ENCODE data around the gene RTP3.
"Not testable (repeated sequence)": the region's sequence is repeated elsewhere in the genome, so short reads cannot be mapped to it uniquely, and the experiment has no call there.

RTP3 gene

DNA sequence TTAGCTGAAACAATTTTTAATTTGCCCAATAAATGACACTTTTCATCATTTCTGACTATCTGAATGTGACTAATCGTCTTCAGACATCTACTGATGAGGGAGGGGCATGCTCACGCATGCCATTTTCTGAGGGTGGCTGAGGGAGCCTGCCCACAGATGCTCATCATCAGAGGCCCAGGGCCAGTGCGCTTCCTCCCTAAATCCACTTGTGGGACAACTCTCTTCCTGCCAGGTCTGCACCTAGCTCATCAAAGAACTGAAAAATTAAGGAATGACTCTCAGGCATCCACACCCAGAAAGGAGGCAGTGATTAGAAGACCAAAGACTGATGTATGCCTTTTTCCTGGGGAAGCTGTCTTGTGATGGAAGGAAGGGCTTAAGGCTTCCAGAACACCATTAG, 22.8 kb downstream of the RTP3 start:
- DNase-seq: no peak

GRCh38 chr3:46521096-46521495, 23.3 kb downstream of the RTP3 start:
- DNase-seq: no peak

DNA sequence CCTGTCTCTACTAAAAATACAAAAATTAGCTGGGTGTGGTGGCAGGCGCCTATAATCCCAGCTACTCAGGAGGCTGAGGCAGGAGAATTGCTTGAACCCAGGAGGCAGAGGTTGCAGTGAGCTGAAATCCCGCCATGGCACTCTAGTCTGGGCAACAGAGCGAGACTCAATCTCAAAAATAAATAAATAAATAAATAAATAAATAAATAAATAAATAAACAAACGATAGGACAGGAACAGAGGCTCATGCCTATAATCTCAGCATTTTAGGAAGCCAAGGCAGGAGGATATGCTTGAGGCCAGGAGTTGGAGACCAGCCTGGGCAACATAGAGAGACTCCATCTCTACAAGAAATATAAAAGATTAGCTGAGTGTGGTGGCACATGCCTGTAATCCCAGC, 24.4 kb downstream of the RTP3 start:
- DNase-seq: not testable (repeated sequence)

GRCh38 chr3:46523556-46523955, 25.8 kb downstream of the RTP3 start:
- no peak for DNase-seq

DNA sequence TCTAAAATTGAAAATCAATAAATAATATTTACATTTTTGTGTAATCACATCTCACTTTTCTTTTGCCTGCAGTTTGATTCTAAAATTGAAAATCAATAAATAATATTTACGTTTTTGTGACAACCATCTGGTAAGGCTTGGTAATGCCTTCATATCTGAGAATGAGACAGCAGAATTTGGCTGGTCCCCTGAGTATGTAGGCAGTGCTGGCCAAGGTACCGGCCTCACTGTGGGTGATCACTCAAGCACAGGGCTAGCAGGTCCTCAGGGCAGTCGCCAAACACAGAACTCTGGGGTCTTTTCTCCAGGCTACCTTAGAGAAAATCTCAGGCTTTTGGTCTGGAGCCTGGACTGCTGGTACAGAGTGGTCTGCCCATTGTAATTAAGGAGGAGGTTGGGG, 26.2 kb downstream of the RTP3 start:
- DNase-seq: no peak

DNA sequence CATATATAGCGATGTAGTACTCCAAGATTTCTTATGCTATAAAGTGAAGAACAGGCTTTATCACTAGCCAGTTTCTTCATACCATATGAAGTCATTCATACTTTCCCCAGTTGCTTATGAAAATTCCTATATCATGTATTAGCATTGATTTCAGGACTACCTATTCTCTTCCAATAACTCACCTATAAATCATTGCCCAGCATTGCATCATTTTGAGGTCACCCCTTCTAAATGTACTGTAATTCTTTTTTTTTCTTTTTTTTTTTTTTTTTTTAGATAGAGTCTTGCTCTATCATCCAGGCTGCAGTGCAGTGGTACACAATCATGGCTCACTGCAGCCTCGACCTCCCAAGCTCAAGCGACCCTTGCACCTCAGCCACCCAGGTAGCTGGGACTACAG, 27.1 kb downstream of the RTP3 start:
- DNase-seq: no peak

- no peak for DNase-seq
Observed at GRCh38 chr3:46527239-46527638, 29.5 kb downstream of the RTP3 start.

DNA sequence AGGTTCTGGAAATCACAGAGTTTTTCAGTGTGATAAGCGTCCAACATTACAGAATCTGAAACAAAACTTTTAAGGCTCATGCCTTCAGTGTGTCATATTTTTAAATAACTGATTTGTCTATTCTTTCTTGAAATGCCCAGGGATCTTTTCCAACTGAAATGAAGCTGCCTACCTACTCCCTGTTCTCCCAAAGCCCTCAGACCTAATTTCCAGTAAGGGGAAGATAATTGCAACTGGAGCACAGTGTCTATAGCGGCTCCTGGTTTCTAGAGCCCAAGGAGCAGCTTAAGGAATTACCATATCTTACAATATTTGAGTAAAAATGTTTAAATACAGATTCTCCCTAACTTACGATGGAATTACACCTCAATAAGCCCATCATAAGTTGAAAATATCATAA, 35.3 kb downstream of the RTP3 start:
- no peak for DNase-seq

GRCh38 chr3:46535746-46536145, 38.0 kb downstream of the RTP3 start:
- DNase-seq: no peak

- no peak for DNase-seq
Observed at GRCh38 chr3:46536758-46537157, 39.0 kb downstream of the RTP3 start.

DNA sequence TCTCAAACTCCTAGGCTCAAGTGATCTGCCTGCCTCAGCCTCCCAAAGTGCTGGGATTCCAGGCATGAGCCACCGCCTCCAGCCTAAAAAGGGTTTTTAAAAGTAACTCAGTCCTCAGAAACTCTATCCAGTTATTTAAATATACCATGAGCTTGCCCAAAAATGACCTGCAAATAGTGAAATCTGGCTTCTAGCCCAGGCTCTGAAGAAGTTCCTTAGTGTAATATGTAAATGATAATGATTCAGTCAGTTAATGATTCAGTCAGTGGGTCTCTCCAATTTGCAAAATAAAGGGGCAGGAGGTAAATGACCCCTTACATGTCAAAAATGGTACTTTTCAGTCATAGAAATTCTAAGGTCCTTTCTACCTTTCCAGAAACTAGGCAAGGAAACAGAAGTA, 39.5 kb downstream of the RTP3 start:
- no peak for DNase-seq

DNA sequence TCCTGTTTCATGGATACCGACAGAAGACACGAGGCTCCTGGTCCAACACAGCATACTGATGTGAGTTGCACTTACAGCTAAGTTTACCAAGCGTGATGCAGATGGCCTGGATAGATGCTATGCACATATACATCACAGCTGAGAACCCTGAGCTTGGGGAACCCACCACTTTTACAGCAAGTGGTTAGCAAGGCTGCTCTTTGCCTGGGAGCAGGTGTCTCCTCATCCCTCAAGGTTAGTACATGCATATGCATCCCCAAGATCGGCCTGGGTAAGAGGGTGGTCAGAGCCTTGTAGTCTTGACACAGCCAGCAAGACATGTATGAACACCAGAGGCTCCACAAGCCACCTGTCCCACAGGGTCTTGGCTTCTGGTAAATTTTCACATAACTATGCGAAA, 40.0 kb downstream of the RTP3 start:
- DNase-seq: no peak

GRCh38 chr3:46538425-46538802, 40.6 kb downstream of the RTP3 start:
- DNase-seq: not testable (repeated sequence)

- peak; percentile 51 for DNase-seq
Observed at GRCh38 chr3:46538803-46539442, 41.1 kb downstream of the RTP3 start.

GRCh38 chr3:46539443-46540005, 41.7 kb downstream of the RTP3 start:
- DNase-seq: no peak

- no peak for DNase-seq
Observed at GRCh38 chr3:46540550-46540949, 42.8 kb downstream of the RTP3 start.

- no peak for DNase-seq
Observed at GRCh38 chr3:46541835-46542234, 44.1 kb downstream of the RTP3 start.

- DNase-seq: no peak
Observed at GRCh38 chr3:46542344-46542743, 44.6 kb downstream of the RTP3 start.

DNA sequence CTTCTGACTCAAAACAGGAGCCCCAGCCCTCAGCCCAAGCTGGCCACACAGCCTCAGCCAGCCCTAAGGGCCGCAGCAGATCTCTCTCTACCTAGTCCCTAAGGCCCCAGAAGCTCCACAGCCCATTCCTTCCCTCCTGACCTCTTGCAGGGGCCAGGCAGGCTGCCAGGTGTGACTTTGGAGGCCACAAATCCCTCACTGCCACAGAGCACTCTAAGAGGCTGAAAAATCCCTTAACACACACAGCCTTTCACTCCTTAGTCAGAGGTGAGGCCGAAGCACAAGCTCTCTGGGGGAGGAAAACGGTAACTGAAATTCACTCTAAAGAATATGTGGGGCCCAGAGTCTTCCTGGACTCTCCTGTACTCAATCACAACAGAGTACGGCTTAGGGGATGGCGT, 45.0 kb downstream of the RTP3 start:
- no peak for DNase-seq

DNA sequence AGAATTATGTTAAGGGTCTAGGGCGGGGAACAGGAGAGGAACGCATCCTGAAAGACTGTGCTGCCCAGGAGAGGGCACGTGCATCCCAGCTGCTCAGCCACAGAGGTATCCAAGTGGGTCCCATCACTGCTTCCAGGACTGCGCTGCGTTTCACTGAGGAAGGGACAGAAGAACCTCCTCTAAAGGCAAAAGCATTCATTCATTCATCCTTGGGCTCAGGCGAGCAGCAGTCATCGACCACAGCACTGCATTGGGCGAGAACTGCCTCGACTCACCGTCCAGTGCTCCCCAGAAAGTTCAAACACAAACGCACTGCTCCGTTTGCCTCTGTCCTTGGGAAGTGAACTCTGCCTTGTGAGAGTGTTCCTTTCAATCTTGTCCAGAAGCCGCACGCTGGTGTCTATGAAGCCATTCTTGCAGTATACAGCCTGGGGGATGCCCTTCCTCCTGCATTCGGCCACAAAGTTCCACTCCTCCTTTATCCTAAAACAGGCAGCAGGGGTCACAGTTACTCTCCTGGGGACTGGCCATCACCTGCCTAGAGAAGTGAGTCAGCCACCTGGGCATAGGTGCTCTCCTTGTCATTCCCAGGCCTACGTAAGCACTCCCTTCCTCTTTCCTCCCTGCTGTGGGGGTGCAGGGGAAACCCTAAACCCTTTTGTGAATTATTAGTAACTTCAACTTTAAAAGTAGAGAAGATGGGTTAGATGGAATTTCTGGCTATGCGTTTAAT, 47.2 kb downstream of the RTP3 start:
- no peak for DNase-seq

DNA sequence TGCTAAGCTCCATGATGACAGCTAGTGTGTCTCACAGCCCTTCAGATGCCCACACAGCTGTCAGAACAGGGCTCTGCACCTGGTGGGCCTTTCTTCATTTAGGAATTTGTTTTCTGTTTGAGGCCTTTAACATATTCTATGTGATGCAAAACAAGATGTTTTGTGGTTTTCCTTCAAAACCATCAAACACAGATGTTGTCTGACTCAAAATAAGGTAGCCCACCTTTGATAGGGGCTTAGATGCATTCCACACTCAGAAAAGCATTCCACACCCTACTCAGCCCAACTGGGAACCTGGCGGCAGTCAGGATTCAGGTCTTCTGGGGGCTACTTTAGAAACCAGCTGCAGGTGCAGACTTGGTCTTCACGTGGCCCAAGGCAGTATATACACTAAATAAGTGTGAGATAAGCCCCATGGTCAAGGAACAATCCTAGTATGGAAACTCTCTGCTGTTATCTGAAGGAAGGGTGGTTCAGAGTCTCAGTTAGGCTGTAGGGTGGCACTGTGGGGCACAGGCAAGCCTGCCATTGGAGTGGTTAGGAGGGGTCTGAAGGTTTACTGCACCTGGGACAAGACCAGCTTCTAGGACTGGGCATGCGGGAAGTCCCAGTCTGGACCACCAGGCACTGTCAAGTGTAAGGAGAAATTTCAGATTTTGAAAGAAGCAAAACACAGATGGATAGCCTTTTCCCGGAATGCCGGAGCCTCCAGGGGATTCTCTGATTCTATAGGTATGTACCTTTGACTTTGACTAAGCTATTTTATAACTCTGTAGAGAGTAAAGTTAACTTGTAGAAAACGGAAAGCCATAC, 48.2 kb downstream of the RTP3 start:
- DNase-seq: no peak

- DNase-seq: no peak
Observed at GRCh38 chr3:46546896-46547440, 49.2 kb downstream of the RTP3 start.

DNA sequence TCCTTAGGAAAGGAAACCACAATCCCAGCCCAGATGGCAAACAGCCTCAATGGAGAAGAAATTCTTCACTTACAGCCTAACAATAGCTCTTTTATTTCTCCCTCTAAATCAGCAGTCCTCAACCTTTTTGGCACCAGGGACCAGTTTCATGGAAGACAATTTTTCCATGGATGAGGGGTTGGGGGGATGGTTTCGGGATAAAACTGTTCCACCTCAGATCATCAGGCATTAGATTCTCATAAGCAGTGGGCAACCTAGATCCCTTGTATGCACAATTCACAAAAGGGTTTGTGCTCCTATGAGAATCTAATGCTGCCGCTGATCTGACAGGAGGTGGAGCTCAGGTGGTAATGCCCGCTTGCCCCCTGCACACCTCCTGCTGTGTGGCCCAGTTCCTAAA, 50.8 kb downstream of the RTP3 start:
- not testable (repeated sequence) for DNase-seq
